ENCODE data around the gene ST3GAL2. TPM values are rescaled to one million over a fixed set of nuclear protein-coding genes. Genes with fewer than 3 reads are reported as not detected.

The ST3GAL2 gene
- polyA plus RNA-seq, 1 experiment, result 12.4 TPM

- H3K9me3 ChIP-seq (ENCODE audit: control insufficient read depth, insufficient read depth, low read length), result no peaks in the 10 kb centered on the region
- CTCF ChIA-PET, result interaction anchor here (0.6 kb wide), 1 partner anchor 64 kb away, joined by 5 read pairs; no protein-coding TSS in a partner anchor
- no peak for TF ChIP-seq CTCF (IDR thresholded peaks at IDR 0.05; ENCODE audit: low read depth, low read length)
- H3K27me3 ChIP-seq (ENCODE audit: control insufficient read depth, insufficient read depth, low read length), result no peaks in the 10 kb centered on the region
- POLR2A ChIA-PET, result interaction anchor here (0.6 to 3.3 kb wide), 2 partner anchors 37 to 53 kb away, joined by 5 to 15 read pairs; no protein-coding TSS in a partner anchor
- no peak overlapping the region for H3K4me3 ChIP-seq (ENCODE audit: low read depth, low read length)
- peak overlapping the region; percentile 39 for H3K27ac ChIP-seq (ENCODE audit: low read depth, low read length)
- no peak for DNase-seq (ENCODE audit: low read depth, low spot score)
Observed at GRCh38 chr16:70433458-70434103, 5.3 kb downstream of the ST3GAL2 start.

- Histone ChIP-seq H3K4me3 (ENCODE audit: low read depth, low read length) (no peak overlapping the region), H3K27me3 (ENCODE audit: control insufficient read depth, insufficient read depth, low read length) (no peaks in the 10 kb centered on the region)
- TF ChIP-seq CTCF (IDR thresholded peaks at IDR 0.05; ENCODE audit: low read depth, low read length), result no peak
Observed at GRCh38 chr16:70432723-70433457, 6.0 kb downstream of the ST3GAL2 start.

GRCh38 chr16:70432356-70432722 lies 6.6 kb downstream of the ST3GAL2 start:
- Histone ChIP-seq H3K4me3 (ENCODE audit: low read depth, low read length) (no peak overlapping the region), H3K27me3 (ENCODE audit: control insufficient read depth, insufficient read depth, low read length) (no peaks in the 10 kb centered on the region), H3K27ac (ENCODE audit: low read depth, low read length) (no peak overlapping the region), H3K9me3 (ENCODE audit: control insufficient read depth, insufficient read depth, low read length) (no peaks in the 10 kb centered on the region)
- no peak for DNase-seq (ENCODE audit: low read depth, low spot score)
- TF ChIP-seq CTCF (IDR thresholded peaks at IDR 0.05; ENCODE audit: low read depth, low read length), result no peak
- ChIA-PET POLR2A (interaction anchor here (0.5 to 3.3 kb wide), 3 partner anchors 15 to 51 kb away, joined by 3 to 15 read pairs (median 5); partner anchors contain the start of gene FCSK), CTCF (no interaction called here)

More at GRCh38 chr16:70432723-70433457, 6.0 kb downstream of the ST3GAL2 start:
- Histone ChIP-seq H3K9me3 (ENCODE audit: control insufficient read depth, insufficient read depth, low read length) (no peaks in the 10 kb centered on the region), H3K27ac (ENCODE audit: low read depth, low read length) (peak overlapping the region; percentile 31)
- ChIA-PET CTCF (interaction anchor here (0.6 kb wide), 1 partner anchor 64 kb away, joined by 5 read pairs; no protein-coding TSS in a partner anchor), POLR2A (interaction anchor here (0.5 to 3.3 kb wide), 3 partner anchors 16 to 52 kb away, joined by 3 to 15 read pairs (median 5); partner anchors contain the start of gene FCSK)
- no peak for DNase-seq (ENCODE audit: low read depth, low spot score)

GRCh38 chr16:70430667-70431536 lies 8.0 kb downstream of the ST3GAL2 start:
- CTCF ChIA-PET, result no interaction called here
- no peak for DNase-seq (ENCODE audit: low read depth, low spot score)
- no peaks in the 10 kb centered on the region for H3K9me3 ChIP-seq (ENCODE audit: control insufficient read depth, insufficient read depth, low read length)
- POLR2A ChIA-PET, result interaction anchor here (0.6 to 3.3 kb wide), 2 partner anchors 22 to 50 kb away, joined by 9 to 15 read pairs; no protein-coding TSS in a partner anchor
- H3K27me3 ChIP-seq (ENCODE audit: control insufficient read depth, insufficient read depth, low read length), result no peaks in the 10 kb centered on the region
- H3K4me3 ChIP-seq (ENCODE audit: low read depth, low read length), result no peak overlapping the region
- H3K27ac ChIP-seq (ENCODE audit: low read depth, low read length), result peak overlapping the region; percentile 52
- TF ChIP-seq CTCF (IDR thresholded peaks at IDR 0.05; ENCODE audit: low read depth, low read length), result no peak

Data from AG04450 (cell line).